Stimulated activated CD4-positive, alpha-beta T cell treated with anti-CD3 and anti-CD28 coated beads, Interleukin-15, amount 100 ng/mL, for 48 hours (primary cell): ENCODE measurements around the gene MYOF.
"Not testable (repeated sequence)": the region's sequence is repeated elsewhere in the genome, so short reads cannot be mapped to it uniquely, and the experiment has no call there.

Experiments
- DNase-seq, 2 donors: peaks; one replicate each; pipeline ENCODE4 v3.0.0-alpha.2; 2020; ENCODE audit warnings: low read depth in 2 of 2

MYOF gene

DNA sequence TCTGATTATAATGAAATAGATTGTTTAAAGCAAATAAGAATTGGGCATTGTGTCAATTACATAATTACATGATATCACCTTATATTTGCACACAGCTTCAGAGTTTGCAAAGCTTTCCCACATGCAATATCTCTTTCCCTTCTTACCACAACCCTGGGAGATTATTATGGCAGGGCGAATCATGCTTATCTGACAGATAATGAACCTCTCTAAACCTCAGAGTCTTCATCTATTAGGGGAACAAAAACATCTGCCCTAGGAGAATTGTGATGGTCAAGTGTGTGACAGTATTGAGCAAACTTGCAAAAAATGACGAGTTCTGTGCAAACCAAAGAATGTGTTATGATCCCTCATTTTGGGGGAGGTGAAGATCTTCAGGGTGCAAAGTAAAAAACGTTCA lies 90.0 kb downstream of the MYOF start:
- DNase-seq, result no peak

DNA sequence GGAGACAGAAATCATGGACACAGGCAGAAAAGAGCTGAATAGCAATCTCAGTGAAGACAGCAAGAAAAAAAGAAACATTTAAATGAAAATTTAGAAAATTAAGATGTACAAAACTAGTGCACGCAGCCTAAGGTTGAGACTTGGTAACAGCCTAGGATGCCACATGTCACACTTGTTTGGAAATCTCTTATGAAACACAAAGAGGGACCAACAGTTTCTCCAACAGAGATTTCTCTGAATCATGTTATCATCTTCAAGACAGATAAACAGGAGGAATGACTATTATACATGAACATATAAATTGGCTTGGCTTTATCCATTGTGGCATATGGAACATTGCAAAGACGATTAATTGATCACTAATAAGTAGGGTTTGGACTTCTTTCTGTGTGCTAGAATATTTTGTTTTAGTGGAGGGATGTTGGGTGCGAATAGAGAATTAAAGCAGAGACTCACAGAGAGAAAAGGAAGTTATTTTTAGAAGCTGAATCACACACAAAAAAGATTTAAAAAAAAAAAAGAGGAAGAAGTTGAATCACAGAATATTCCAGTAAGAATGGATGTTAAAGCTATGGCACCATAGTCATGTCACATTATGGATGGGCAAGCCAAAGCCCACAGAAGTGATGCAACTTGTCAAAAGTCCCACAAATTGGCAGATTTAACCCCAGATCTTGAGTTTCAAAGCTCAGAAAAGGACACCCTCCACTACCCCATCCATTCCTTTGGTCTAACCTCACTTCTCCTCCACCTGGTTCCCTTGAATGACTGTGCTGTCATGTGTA lies 91.6 kb downstream of the MYOF start:
- DNase-seq, result no peak

DNA sequence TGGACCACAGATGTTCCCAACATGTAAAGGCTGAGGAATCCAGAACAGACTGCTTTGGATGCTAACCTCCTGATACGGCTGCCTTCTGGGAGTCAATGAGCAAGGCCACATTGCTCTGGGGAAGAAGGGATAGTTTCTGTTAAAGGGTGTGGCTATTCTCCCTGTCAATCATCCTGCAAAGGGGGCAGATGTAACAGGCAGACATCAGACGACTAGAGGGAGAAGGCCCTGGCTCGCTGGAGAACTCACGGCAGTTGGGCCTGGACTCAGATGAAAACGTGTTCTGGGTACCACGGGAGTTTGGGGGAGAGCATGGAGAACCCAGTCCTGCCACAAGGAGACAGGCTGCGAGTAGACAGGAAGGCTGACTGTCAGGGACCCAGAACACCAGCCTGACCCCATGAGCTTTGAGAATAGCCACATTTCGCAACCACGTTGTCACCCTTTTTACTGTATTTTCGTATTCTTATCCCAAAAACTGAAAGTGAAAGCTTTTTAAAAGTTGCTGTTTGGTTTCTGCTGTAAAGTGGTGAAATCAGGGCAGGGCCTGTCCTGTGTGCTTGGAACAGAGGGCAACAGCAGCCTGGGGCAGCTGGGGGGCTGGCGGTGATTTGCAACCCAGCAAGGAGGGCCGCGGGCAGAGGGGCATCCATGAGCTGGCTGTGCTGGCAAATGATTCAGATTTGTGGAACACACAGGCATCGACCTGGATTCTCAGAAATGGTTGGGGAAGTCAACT lies 95.3 kb downstream of the MYOF start:
- DNase-seq, result no peak

DNA sequence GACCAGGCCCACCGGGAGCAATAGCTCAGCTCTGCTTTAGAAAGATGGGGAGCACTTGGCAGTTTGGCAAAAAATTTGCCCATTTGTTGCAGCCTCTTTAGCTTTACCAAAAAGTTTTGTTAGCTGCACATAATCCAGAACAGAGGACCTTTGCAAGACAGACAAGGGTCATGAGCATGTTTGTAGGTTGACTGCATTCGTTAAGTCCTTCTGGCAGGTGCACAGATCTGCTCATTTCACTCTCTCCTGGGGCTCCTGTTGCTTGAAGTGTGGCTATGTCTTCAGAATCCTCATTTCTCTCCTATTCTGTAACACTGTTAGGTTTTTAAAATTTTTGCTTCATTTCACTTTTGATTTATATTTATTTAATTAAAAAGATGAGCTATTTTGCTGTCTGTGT lies 96.8 kb downstream of the MYOF start:
- no peak for DNase-seq

DNA sequence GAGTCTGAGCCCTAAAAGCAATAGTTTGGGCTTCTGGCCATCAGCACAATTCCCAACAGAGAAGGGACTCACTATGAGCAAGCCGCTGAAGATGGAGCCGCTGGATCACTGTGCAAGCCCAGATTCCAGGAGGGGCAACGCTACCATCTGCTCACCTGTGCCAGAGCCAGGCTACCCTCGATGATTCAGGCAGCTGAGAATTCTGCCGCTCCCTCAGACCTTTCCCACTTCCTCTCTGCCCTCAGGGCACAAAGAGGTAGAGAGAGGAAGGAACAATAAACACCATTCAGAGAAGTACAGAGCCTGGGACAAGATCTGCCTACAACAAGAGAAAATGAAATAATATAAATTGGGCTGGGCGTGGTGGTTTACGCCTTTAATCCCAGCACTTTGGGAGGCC lies 98.1 kb downstream of the MYOF start:
- no peak for DNase-seq

DNA sequence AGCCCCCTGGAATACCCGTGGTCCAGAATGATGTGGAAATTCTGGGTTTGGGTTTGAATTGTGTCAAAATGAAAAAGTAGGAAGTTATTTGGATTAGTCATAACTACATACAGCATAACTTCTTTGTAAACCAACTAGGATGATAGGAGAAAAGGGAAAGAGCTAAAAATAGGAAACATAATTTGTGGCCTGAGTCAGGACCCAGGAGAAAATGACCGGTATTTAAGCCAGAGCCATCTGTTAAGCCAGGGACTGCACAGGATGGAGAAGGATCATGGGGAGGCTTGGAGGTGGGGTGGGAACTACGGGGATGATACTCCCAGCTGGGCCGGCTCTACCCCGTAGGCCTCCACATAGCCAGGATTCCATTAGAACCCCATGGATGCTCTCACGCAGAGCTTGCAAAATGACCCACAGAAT lies 98.6 kb downstream of the MYOF start:
- DNase-seq, result no peak

DNA sequence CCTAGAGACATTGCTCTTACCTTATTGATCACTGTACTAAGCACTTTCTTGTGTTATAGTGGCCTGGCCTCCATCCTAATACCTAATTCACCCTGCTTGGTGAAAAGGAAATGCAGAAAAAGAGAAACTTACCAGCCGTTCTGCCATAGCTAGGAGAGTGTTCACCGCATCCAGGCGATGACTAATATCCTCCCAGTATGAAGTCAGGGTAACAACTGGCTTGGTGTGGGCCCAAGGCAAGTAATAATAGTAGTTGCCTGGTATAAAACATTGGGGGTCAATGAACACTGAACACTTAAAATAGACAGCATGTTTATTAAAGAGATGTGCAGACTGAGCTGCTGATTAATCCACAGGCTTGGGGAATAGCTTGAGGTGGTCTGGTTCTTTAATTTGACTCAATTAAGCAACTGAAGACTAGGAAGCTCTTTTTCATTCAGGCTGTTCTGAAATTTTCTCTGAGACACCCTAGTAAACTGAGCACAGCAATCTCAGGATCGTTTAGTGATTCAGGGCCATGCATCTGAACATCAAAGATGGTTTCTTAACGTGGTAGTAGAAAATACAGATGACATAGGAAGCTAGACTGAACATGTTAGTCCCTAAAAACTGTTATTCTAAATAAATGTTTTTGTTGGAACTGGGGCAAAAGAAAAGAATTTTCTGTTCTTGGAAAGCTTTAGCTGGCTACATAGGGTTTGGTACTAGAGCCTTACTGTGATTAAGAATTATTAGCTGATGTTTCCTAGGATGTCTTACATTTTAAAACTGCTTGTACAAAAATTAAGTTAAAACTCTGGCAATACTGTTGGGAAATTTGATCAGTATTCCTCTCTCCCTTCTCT lies 102.2 kb downstream of the MYOF start:
- peak; percentile 45 to 51 for DNase-seq

DNA sequence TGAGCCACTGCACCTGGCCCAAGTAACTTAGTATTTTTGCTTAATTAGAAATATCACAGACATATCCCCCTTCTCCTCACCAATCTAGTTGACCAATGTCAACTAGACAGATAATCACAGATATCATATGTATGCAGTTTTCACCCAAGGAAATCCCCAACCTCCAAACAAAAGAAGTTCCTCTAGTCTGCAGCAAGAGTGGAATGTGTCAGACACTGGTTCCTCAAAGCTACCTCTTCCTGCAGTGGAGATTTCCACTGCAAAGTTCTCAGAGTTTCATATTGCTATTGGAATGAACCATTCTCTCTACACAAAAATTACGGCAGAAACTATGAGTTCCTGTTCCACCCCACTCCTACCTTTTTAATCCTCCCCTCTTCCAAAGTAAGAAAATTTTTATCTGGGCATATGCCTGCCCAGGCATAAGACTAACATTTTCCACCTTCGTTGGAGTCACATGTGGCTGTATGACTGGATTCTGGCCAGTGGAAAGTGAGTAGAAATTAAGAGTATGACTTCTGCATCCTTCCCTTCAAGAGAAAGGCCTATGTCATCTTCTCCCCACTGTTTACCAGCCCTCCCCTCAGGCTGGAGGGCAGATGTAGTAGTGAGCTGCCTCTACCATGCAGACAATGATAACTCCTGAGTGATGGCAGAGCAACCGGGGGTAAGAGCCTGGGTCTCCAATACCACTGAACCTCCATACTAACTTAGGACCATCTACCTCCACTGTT lies 103.0 kb downstream of the MYOF start:
- peak; percentile 23 to 36 for DNase-seq

DNA sequence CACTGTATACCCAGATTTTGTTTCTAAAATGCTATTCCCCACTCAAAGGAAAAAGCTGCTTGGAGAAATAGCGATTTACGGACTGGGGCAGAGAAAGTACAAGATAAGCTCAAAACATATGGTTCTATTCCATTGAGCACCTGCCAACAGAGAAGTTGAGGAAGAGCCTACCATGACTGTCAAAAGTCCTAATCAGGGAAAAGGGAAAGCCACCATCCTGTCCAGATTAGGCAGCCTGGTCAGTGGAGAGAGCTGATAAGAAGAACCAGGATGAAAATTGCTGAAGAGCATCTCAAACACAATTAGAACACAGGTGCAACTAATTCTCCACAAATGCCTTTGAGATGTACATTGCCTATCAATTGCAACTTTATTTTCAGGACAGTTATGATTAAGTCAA lies 104.1 kb downstream of the MYOF start:
- no peak for DNase-seq

DNA sequence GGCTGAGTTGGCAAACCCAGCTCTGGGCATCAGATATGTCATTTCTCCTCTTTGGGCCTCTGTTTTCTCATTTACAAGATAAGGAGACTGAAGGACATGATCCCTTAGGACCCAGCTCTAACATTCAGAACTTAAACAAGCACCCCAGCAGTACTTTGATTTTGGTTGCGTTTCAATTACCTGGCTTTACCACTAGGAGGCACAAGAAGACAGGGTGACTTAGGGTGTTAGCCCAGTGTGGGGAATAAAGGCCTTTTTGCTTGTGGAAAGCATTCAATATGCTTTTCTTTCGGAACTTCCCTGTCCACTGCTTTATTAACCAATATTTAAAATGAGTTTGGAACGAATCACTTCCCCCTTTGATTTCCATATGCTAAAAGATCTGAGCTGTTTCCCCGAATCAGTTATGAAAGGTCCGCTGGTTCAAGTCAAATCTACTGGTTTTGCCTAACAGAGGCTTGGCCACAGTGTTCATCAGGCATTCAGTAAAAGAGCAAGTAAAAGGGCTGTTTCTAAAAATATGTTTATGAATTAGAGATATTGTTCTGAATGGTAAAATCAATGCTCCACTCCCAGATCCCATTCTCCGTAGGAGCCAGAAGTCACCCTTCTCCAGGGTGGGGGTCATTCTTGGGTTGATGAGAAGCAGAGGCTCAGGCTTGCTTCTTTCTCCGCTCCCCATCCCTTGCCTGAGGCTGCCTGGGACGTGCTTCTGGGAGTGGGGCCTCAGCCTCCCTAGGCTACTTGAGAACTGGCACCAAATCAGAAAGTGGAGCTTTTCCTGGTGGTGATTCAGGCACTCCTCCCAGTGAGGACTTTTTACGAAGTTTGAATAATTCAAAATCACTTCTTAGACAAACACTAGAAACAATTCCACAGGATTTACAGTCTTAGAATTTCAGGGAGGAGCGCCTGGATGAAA lies 105.5 kb downstream of the MYOF start:
- peak in 1 of 2 donors; percentile 27 for DNase-seq

DNA sequence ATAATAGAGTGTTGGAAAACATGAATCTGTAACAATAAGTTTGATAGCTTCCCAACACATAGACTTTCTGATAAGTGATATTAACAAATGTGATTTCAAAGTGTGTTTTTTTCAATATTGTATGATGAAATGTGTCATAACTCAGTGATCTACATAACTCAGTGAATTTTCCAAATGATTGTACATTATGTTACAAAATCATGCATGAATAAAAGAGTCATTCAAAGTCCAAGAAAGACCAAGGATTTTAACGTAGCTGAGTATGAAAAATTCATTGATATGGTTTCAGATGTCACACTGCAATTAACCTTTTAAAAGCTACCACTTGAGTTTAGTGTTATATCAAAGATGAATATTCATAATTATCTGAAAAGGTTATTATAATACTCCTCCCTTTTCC lies 111.2 kb downstream of the MYOF start:
- no peak for DNase-seq

DNA sequence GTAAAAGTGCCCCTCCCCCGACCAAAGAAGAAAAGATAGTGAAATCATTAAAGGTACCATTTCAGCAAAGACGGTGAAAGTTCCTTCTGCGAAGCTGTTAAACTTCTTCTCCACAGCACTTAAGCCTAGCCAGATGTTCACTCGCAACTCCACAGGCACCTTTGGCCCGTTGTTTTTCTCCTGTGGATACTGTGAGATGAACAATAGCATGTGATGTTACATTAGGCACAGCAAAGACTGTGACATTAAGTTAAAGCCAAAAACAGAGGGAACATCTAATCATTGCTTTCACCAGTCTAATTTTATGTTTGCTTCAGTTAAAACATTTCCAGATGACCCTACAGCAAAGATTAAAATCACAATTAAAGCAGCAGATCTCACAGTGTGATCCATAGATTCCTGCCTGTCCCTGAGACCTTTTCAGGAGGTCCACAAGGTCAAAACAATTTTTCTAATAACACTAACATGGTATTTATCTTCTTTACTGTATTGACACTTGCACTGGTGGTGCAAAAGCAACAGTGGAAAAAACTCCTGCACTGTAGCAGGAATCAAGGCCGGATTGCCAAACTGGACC lies 112.5 kb downstream of the MYOF start:
- DNase-seq, result no peak

DNA sequence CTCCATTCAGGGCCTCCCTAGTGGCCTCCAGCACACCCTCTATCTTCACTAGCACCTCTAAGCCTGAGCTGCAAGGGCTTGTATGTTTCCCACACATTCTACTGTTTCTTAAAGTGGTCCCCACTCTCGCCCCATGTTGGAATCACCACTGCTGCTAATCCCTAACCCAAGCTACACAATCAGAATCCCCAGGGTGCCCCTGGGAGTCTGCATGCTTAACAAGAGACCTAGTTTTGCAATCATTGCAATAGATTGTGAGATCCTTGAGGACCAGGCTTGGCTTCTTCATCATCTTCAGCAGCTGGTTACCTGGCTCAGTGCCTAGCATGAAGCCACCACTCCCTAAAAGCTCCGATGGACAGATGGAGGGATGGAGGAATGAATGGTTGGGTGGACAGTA lies 113.9 kb downstream of the MYOF start:
- DNase-seq, result no peak

DNA sequence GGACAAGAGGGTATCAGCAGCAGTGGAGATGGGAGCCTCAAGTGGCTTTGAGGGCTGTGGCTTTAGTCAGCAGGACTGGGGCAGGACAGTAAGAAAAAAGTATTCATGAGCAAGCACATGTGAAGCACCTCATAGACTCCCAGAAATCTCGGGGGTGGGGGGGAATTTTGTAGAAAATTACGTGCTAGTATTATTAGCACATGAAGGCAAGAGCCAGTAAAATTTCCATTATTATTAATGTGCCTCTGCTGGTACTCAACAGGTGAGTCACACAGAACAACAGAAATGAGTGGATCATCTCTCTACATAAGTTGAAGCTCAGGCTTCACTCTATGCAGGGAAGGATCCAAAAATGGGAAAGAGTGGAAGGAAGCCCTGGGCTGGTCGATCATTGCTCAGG lies 114.5 kb downstream of the MYOF start:
- DNase-seq, result no peak

DNA sequence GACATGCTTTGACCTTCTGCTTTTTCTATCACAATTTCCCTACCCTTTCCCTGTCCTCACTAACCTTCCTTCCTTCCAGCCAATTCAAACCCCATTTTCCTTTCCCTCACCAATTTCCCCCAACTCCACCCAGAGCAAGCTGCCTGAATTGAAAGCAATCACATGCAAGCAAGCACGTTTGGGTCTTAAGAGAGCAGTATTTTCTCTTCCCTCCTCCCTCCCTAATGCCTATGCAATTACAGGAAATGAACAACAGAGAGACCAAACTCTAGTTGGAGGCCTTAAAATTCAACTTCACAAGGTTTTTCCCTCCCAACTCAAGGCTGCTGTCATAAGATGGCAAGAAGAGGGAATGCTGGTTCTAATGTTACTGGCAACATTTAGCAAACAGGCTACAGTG lies 117.2 kb downstream of the MYOF start:
- DNase-seq, result no peak

DNA sequence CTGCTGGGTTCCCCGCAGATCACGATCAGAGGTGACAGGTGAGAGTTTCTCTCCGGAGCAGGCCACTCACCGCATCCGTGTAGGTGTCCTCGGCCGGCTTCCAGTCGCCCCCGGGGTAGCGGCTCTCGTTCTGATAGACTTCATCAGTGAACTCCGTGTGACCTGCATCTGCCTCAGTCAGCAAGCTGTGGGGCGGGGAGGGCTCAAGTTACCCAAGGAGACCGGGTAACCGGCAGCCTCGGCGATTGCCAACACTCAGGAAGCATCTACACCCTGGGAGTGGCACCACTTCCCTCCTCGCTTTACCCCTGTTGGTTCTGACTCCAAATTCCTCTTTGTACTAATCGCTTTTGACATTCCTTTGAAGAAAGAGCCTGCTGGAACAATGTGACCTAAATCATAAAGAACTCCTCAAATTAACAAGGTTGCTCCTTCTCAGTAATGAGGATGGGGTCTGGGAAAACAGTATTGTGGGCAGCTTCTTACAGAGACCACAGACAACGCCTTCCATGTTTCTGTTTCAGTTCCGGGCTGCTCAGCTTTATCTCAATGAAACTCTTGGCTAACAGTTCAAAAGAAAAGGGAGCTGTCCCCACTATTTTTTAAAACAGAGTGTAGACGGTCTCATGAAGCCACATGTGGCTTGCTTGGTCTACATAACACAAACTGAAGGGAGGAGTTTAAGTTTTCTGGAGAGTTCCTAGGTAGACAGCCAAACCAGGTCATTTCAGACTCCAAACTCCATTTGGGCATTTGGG lies 118.1 kb downstream of the MYOF start:
- no peak for DNase-seq

DNA sequence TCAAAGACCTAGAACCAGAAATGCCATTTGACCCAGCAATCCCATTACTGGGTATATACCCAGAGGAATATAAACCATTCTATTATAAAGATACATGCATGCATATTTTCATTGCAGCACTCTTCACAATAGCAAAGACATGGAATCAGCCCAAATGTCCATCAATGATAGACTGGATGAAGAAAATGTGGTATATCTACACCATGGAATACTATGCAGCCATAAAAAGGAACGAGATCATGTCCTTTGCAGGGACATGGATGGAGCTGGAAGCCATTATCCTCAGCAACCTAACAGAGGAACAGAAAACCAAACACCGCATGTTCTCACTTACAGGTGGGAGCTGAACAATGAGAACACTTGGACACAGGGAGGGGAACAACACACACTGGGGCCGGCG lies 123.7 kb downstream of the MYOF start:
- DNase-seq, result not testable (repeated sequence)

DNA sequence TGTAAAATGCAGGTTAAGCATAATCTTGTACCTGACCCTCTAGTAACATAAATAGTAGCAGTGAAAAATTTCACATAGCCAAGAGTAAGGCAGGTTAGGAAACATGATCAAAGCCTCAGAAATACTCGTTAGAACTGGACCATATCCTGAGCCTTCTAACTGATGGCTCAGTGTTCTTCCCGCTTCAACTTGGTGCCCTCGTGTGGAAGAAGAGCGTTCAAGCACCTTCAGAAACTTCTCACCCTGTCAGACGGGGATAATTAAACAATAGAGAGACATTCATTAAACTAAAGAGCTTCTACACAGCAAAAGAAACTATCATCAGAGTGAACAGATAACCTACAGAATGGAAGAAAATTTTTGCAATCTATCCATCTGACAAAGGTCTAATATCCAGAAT lies 124.5 kb downstream of the MYOF start:
- DNase-seq, result no peak

DNA sequence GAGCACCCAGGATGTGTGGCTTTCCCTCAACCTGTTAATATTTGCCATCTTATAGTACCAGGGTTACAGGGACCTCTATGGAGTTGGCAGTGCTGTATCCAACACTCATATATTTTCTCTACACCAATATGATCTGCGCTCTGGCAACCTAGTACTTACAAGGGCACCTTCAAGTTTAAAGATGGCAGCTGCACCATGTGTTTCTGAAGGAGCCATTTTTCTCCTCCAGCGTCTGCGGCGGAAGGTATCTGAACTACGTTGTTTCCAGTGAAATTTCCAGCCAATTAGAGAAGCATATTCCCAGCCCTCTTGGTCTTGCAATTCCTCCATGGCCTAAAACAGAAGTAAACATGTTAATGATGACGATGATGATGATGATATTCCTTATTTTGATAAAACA lies 125.6 kb downstream of the MYOF start:
- no peak for DNase-seq
